ENCODE results near the gene NEURL1. TPM values are rescaled to one million over a fixed set of nuclear protein-coding genes. Genes with fewer than 3 reads are reported as not detected.

Gene NEURL1
- total and polyA plus RNA-seq, 4 experiments from 2014 or later, result 0.76 to 0.96 (median 0.83) TPM

DNA sequence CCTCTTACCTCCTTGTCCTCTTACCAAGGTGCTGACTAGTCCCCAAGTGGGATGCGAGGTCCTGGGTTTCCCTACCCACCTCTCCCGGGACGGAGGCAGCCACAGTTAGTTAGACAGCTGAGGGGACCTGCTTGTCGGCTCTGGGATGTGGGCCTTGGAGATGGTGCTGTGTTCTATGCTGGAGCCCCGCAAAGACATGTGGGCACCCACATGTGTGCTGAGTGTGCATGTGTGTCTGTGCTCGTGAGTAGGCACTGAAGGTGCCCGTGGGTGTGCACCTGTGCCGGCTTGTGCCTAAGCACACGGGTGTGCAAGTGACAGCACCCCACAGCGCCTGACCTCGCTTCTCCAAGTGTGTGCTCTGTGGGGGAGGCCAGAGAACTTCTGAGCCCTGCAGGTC lies 62.2 kb downstream of the NEURL1 start:
- Mint-ChIP-seq H3K4me3 (peak overlapping the region in 6 of 8 donors; percentile 49 to 69 (median 68)), H3K27ac (no peak overlapping the region), H3K36me3 (no peaks in the 10 kb centered on the region), H3K4me1 (peaks cover 10 to 21% (median 12%) of the 10 kb centered on the region in 4 donors), H3K9me3 (peaks cover 0 to 5% (median 0%) of the 10 kb centered on the region in 8 donors), H3K27me3 (peaks cover 25 to 30% of the 10 kb centered on the region in 2 donors)
- no peak for DNase-seq
- Histone ChIP-seq H3K9me3 (ENCODE audit: control insufficient read depth in 1 of 2, low read length in 2 of 2) (no peaks in the 10 kb centered on the region), H3K4me1 (ENCODE audit: insufficient read depth, low read length) (peaks cover 14% of the 10 kb centered on the region), H3K36me3 (ENCODE audit: insufficient read depth, low read length) (no peaks in the 10 kb centered on the region), H3K27ac (ENCODE audit: low read depth, low read length) (no peak overlapping the region), H3K4me3 (ENCODE audit: low read length in 2 of 2) (no peak overlapping the region), H3K27me3 (ENCODE audit: insufficient read depth, low read length) (peaks cover 5% of the 10 kb centered on the region)
- CTCF ChIA-PET (ENCODE audit: partially characterized antibody), result interaction anchor here (1.1 kb wide), 1 partner anchor 13 kb away, joined by 4 read pairs; no protein-coding TSS in a partner anchor
- POLR2A ChIA-PET (ENCODE audit: partially characterized antibody), result no interaction called here
- intact Hi-C loops (cut with micrococcal nuclease), result no loop called here

DNA sequence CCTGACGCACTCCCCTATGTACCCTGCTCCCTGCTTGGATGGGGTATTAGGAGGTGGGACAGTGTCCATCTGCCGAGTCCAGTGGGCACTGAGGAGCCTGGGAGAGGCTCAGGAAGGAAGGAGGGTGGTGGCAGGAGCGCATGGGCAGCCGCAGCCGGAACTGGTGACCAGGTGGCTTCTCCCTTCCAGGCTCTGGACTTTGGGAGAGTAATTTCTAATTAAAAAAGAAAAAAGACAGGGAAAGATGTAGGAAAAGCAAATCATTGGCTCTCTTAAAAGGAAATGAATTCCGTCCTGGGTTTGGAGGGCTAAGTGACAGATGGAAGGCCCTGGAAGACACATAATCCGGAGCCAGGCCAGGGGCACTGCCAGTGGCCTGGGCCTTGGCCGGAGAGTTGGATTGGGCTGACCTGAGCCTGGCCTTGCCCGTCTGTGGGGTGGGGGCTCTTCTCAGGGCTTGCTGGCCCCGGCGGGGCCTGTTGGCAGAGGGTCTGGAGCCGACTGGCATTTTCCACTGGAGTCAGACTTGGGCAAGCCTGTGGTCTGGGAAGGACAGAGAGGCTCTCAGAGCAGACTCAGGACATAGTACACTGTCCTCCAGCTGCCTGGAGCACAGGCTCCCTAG lies 63.0 kb downstream of the NEURL1 start:
- Mint-ChIP-seq H3K4me1 (peaks cover 10 to 21% (median 12%) of the 10 kb centered on the region in 4 donors), H3K27me3 (peaks cover 25 to 30% of the 10 kb centered on the region in 2 donors), H3K36me3 (no peaks in the 10 kb centered on the region), H3K27ac (no peak overlapping the region), H3K4me3 (peak overlapping the region in 4 of 8 donors; percentile 9 to 68 (median 32)), H3K9me3 (peaks cover 0 to 5% (median 0%) of the 10 kb centered on the region in 8 donors)
- CTCF ChIA-PET (ENCODE audit: partially characterized antibody), result interaction anchor here (1.1 kb wide), 1 partner anchor 14 kb away, joined by 4 read pairs; no protein-coding TSS in a partner anchor
- no peak overlapping the region for H3K4me3 ChIP-seq (ENCODE audit: low read length in 2 of 2)
- POLR2A ChIA-PET (ENCODE audit: partially characterized antibody), result no interaction called here
- DNase-seq, result no peak
- no peak overlapping the region for H3K27ac ChIP-seq (ENCODE audit: low read depth, low read length)
- H3K36me3 ChIP-seq (ENCODE audit: insufficient read depth, low read length), result no peaks in the 10 kb centered on the region
- H3K9me3 ChIP-seq (ENCODE audit: control insufficient read depth in 1 of 2, low read length in 2 of 2), result no peaks in the 10 kb centered on the region
- peaks cover 14% of the 10 kb centered on the region for H3K4me1 ChIP-seq (ENCODE audit: insufficient read depth, low read length)
- H3K27me3 ChIP-seq (ENCODE audit: insufficient read depth, low read length), result peaks cover 5% of the 10 kb centered on the region
- intact Hi-C loops (cut with micrococcal nuclease), result no loop called here

DNA sequence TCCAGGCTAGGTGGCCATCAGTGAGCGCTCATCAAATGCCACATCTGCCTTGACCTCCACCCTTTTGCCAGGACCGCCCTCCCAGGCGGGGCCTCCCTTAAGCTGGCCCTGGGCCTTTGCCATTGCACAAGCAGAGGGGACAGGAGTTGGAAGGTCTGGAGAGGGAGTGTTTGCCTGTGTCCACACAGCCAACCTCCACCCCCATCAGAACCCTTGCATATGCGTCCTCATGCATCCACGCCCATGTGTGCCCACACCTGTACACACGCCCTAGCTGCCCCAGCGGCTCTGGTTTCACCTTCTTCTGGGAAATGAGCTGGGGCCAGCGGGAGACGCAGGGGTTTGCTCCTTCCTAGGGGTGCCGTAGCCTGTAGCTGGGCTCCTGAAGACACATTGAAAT lies 64.0 kb downstream of the NEURL1 start:
- Mint-ChIP-seq H3K36me3 (no peaks in the 10 kb centered on the region), H3K27me3 (peaks cover 25 to 27% of the 10 kb centered on the region in 2 donors), H3K4me1 (peaks cover 10 to 19% (median 12%) of the 10 kb centered on the region in 4 donors), H3K9me3 (peaks cover 0 to 5% (median 0%) of the 10 kb centered on the region in 8 donors), H3K4me3 (no peak overlapping the region), H3K27ac (no peak overlapping the region)
- H3K27ac ChIP-seq (ENCODE audit: low read depth, low read length), result no peak overlapping the region
- no peaks in the 10 kb centered on the region for H3K9me3 ChIP-seq (ENCODE audit: control insufficient read depth in 1 of 2, low read length in 2 of 2)
- peaks cover 5% of the 10 kb centered on the region for H3K27me3 ChIP-seq (ENCODE audit: insufficient read depth, low read length)
- no peak overlapping the region for H3K4me3 ChIP-seq (ENCODE audit: low read length in 2 of 2)
- H3K4me1 ChIP-seq (ENCODE audit: insufficient read depth, low read length), result peaks cover 14% of the 10 kb centered on the region
- intact Hi-C loops (cut with micrococcal nuclease), result no loop called here
- no peaks in the 10 kb centered on the region for H3K36me3 ChIP-seq (ENCODE audit: insufficient read depth, low read length)
- no peak for DNase-seq
- POLR2A ChIA-PET (ENCODE audit: partially characterized antibody), result no interaction called here
- CTCF ChIA-PET (ENCODE audit: partially characterized antibody), result no interaction called here

DNA sequence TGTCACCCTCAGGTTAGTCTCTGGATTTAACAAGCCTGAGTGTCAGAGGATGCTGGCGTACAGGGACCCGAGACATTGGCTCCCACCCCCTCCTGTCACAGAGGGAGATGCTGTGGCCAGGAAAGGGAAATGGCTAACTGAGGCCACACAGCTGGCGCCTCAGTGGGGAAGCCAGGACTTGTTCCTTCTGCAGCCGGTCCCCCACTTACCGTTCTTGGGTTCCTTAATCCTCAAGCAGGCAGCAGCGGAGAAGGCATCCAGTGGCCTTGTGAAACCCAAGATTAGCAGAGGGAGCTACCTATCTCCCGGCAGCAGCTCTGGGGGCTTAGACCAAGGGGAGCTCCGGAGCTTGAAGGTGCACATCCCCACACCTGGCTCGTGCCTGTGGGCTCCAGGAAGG lies 65.4 kb downstream of the NEURL1 start:
- no peaks in the 10 kb centered on the region for H3K9me3 ChIP-seq (ENCODE audit: control insufficient read depth in 1 of 2, low read length in 2 of 2)
- no peak for DNase-seq
- Mint-ChIP-seq H3K27ac (no peak overlapping the region), H3K27me3 (peaks cover 23 to 28% of the 10 kb centered on the region in 2 donors), H3K36me3 (no peaks in the 10 kb centered on the region), H3K4me1 (peaks cover 9 to 11% (median 10%) of the 10 kb centered on the region in 4 donors), H3K9me3 (peaks cover 0 to 5% (median 0%) of the 10 kb centered on the region in 8 donors), H3K4me3 (no peak overlapping the region)
- POLR2A ChIA-PET (ENCODE audit: partially characterized antibody), result no interaction called here
- CTCF ChIA-PET (ENCODE audit: partially characterized antibody), result interaction anchor here (0.7 kb wide), 1 partner anchor 17 kb away, joined by 3 read pairs; no protein-coding TSS in a partner anchor
- peaks cover 12% of the 10 kb centered on the region for H3K4me1 ChIP-seq (ENCODE audit: insufficient read depth, low read length)
- no peaks in the 10 kb centered on the region for H3K36me3 ChIP-seq (ENCODE audit: insufficient read depth, low read length)
- H3K4me3 ChIP-seq (ENCODE audit: low read length in 2 of 2), result no peak overlapping the region
- intact Hi-C loops (cut with micrococcal nuclease), result no loop called here
- H3K27ac ChIP-seq (ENCODE audit: low read depth, low read length), result no peak overlapping the region
- peaks cover 5% of the 10 kb centered on the region for H3K27me3 ChIP-seq (ENCODE audit: insufficient read depth, low read length)

DNA sequence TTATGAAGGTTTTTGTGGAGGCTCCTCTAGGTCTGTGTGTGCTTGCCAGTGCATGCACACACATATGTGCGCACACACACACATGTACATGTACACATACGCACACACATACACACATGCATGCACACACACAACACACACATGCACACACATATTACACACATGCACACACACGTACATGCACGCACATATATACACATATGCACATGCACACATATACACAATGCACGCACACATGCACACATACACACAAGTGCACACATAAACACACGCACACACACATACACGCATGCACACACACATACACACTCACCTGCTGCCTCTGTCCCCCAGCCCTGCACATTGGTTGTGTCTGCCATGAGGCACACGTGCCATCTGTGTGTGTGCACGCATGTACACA lies 66.3 kb downstream of the NEURL1 start:
- CTCF ChIA-PET (ENCODE audit: partially characterized antibody), result no interaction called here
- POLR2A ChIA-PET (ENCODE audit: partially characterized antibody), result no interaction called here
- DNase-seq, result no peak
- Mint-ChIP-seq H3K4me3 (no peak overlapping the region), H3K27ac (no peak overlapping the region), H3K9me3 (peaks cover 0 to 5% (median 0%) of the 10 kb centered on the region in 8 donors), H3K4me1 (peaks cover under 1 to 3% (median 2%) of the 10 kb centered on the region in 4 donors), H3K36me3 (no peaks in the 10 kb centered on the region), H3K27me3 (peaks cover 20 to 21% of the 10 kb centered on the region in 2 donors)
- Histone ChIP-seq H3K4me3 (ENCODE audit: low read length in 2 of 2) (no peak overlapping the region), H3K9me3 (ENCODE audit: control insufficient read depth in 1 of 2, low read length in 2 of 2) (no peaks in the 10 kb centered on the region), H3K4me1 (ENCODE audit: insufficient read depth, low read length) (peaks cover 7% of the 10 kb centered on the region), H3K27ac (ENCODE audit: low read depth, low read length) (no peak overlapping the region), H3K36me3 (ENCODE audit: insufficient read depth, low read length) (no peaks in the 10 kb centered on the region), H3K27me3 (ENCODE audit: insufficient read depth, low read length) (peaks cover 5% of the 10 kb centered on the region)
- intact Hi-C loops (cut with micrococcal nuclease), result no loop called here

DNA sequence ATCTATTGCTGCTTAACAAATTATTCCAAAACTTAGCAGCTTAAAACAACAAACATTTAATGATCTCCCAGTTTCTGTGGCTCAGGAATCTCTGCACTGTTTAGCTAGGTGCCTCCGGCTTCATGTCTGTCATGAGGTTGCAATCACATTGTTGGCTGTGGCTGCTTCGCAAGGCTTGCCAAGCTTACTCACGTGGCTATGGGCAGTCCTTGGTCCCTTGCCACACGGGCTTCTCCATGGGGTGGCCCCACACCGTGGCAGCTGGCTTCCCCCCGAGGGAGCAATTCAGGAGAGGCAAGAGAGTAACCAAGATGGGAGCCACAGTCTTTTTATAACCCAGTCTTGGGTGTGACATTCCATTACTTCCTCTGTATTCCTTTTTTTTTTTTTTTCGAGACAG lies 67.4 kb downstream of the NEURL1 start:
- CTCF ChIA-PET (ENCODE audit: partially characterized antibody), result no interaction called here
- Mint-ChIP-seq H3K4me1 (peaks cover 0 to 2% (median 0%) of the 10 kb centered on the region in 4 donors), H3K27ac (no peak overlapping the region), H3K27me3 (peaks cover 20% of the 10 kb centered on the region in 2 donors), H3K9me3 (peaks cover 0 to 5% (median 0%) of the 10 kb centered on the region in 8 donors), H3K4me3 (no peak overlapping the region), H3K36me3 (no peaks in the 10 kb centered on the region)
- no peak for DNase-seq
- Histone ChIP-seq H3K27me3 (ENCODE audit: insufficient read depth, low read length) (no peaks in the 10 kb centered on the region), H3K27ac (ENCODE audit: low read depth, low read length) (no peak overlapping the region), H3K36me3 (ENCODE audit: insufficient read depth, low read length) (no peaks in the 10 kb centered on the region), H3K4me3 (ENCODE audit: low read length in 2 of 2) (no peak overlapping the region), H3K9me3 (ENCODE audit: control insufficient read depth in 1 of 2, low read length in 2 of 2) (no peaks in the 10 kb centered on the region), H3K4me1 (ENCODE audit: insufficient read depth, low read length) (no peaks in the 10 kb centered on the region)
- POLR2A ChIA-PET (ENCODE audit: partially characterized antibody), result no interaction called here
- intact Hi-C loops (cut with micrococcal nuclease), result no loop called here

DNA sequence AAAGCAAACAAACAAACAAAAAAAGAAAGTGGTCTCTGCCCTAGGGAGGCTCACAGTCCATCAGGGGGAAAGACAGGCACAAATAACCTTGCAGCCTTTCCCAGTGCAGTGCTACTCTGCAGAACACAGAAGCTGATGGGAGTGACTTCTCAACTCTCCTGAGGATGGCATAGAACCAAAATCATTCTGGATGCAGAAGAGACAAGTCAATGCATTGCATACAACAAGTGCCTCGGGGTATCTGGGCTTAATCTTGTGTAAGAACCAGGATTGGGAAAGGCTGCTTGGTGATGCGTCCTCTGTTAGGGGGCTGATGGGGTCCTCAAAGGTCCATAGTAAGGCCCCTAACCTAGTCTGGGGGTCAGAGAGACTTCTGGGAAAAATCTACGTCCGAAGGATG lies 68.9 kb downstream of the NEURL1 start:
- no peaks in the 10 kb centered on the region for H3K36me3 Mint-ChIP-seq
- no peak overlapping the region for H3K27ac ChIP-seq (ENCODE audit: low read depth, low read length)
- H3K27ac Mint-ChIP-seq, result no peak overlapping the region
- no peak overlapping the region for H3K4me3 ChIP-seq (ENCODE audit: low read length in 2 of 2)
- DNase-seq, result no peak
- no peaks in the 10 kb centered on the region for H3K4me1 ChIP-seq (ENCODE audit: insufficient read depth, low read length)
- no peaks in the 10 kb centered on the region for H3K27me3 ChIP-seq (ENCODE audit: insufficient read depth, low read length)
- H3K9me3 Mint-ChIP-seq, result peaks cover 0 to 5% (median 0%) of the 10 kb centered on the region in 8 donors
- intact Hi-C loops (cut with micrococcal nuclease), result no loop called here
- no peak overlapping the region for H3K4me3 Mint-ChIP-seq
- peaks cover 0 to 2% (median 0%) of the 10 kb centered on the region in 4 donors for H3K4me1 Mint-ChIP-seq
- no peaks in the 10 kb centered on the region for H3K36me3 ChIP-seq (ENCODE audit: insufficient read depth, low read length)
- peaks cover 10 to 12% of the 10 kb centered on the region in 2 donors for H3K27me3 Mint-ChIP-seq
- H3K9me3 ChIP-seq (ENCODE audit: control insufficient read depth in 1 of 2, low read length in 2 of 2), result no peaks in the 10 kb centered on the region
- ChIA-PET POLR2A (ENCODE audit: partially characterized antibody) (no interaction called here), CTCF (ENCODE audit: partially characterized antibody) (no interaction called here)

All from CD4-positive, alpha-beta memory T cell (primary cell).